ENCODE measurements around the gene TMTC4. TPM values are rescaled to one million over a fixed set of nuclear protein-coding genes. Genes with fewer than 3 reads are reported as not detected.

TMTC4 gene
- total RNA-seq, 4 donors from 2014 or later: 6.5 to 10.6 (median 7.7) TPM

DNA sequence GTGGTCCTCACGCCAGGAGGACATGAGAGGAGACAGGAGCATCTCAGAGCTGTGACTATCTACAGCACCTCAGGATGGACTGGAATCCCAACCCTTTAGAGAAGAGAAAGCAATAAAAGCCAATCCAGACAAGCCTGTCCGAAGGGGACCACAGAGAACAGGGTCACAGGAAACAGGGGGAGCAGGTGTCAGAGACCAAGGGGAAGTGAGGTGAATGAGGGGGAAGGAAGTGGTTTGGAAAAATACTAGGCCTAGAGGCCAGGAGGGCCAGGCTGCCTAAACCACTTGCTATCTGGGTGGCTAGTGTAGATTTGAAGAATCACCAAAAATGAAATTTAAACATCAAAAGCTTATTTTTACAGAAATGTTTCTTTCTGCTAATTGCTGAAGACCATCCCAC, 16.2 kb downstream of the TMTC4 start:
- in situ Hi-C loops (cut with MboI; ENCODE audit: low sequenced_read_pairs in 4 of 4) (no loop called here), intact Hi-C loops (cut with DNase I; ENCODE audit: low total_unique reads) (no loop called here)
- Histone ChIP-seq H3K27ac (no peak overlapping the region), H3K4me1 (no peaks in the 10 kb centered on the region), H3K9me3 (no peaks in the 10 kb centered on the region), H3K4me3 (no peak overlapping the region), H3K27me3 (no peaks in the 10 kb centered on the region), H3K36me3 (peaks cover 0 to 23% of the 10 kb centered on the region in 2 donors)
- ATAC-seq (no peak), DNase-seq (no peak)
- TF ChIP-seq, protein P1, sequence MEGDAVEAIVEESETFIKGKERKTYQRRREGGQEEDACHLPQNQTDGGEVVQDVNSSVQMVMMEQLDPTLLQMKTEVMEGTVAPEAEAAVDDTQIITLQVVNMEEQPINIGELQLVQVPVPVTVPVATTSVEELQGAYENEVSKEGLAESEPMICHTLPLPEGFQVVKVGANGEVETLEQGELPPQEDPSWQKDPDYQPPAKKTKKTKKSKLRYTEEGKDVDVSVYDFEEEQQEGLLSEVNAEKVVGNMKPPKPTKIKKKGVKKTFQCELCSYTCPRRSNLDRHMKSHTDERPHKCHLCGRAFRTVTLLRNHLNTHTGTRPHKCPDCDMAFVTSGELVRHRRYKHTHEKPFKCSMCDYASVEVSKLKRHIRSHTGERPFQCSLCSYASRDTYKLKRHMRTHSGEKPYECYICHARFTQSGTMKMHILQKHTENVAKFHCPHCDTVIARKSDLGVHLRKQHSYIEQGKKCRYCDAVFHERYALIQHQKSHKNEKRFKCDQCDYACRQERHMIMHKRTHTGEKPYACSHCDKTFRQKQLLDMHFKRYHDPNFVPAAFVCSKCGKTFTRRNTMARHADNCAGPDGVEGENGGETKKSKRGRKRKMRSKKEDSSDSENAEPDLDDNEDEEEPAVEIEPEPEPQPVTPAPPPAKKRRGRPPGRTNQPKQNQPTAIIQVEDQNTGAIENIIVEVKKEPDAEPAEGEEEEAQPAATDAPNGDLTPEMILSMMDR (IDR thresholded peaks at IDR 0.05 in 4 of 5, conservative IDR thresholded peaks at IDR 0.05 in 1 of 5): no peak
- no peak for TF ChIP-seq POLR2A (IDR thresholded peaks at IDR 0.05)

- intact Hi-C loops (cut with DNase I; ENCODE audit: low total_unique reads) (no loop called here), in situ Hi-C loops (cut with MboI; ENCODE audit: low sequenced_read_pairs in 4 of 4) (no loop called here)
- DNase-seq: no peak
- TF ChIP-seq, protein P1 (IDR thresholded peaks at IDR 0.05 in 4 of 5, conservative IDR thresholded peaks at IDR 0.05 in 1 of 5): no peak
- TF ChIP-seq POLR2A (IDR thresholded peaks at IDR 0.05): no peak
- Histone ChIP-seq H3K4me3 (no peak overlapping the region), H3K27me3 (no peaks in the 10 kb centered on the region), H3K36me3 (peaks cover 0 to 18% of the 10 kb centered on the region in 2 donors), H3K27ac (no peak overlapping the region), H3K4me1 (no peaks in the 10 kb centered on the region), H3K9me3 (no peaks in the 10 kb centered on the region)
- no peak for ATAC-seq
These were observed 16.7 kb downstream of the TMTC4 start for GRCh38 chr13:100657881-100658315.

DNA sequence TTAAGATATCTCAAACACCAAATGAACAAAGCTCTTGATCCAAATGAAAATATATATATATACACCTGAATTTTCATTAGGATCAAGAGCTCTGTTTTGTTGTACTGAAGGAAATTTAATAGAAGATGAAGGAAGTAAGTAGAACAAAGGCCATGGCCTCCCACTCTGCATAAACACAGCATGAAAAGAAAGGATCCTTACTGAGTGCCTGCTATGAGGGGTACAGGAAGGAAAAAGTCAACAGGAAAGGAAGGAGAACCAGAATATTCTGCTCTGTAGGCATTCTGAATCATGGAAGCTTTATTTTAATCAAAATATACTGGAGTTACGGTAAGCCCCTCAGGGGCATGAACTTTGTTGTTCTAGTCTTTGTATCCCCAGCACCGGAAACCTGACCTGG, 22.1 kb downstream of the TMTC4 start:
- H3K27ac ChIP-seq: no peak overlapping the region
- peaks cover 0 to 10% of the 10 kb centered on the region in 2 donors for H3K36me3 ChIP-seq
- in situ Hi-C loops (cut with MboI; ENCODE audit: low sequenced_read_pairs in 4 of 4) (no loop called here), intact Hi-C loops (cut with DNase I; ENCODE audit: low total_unique reads) (no loop called here)
- H3K4me1 ChIP-seq: peaks cover 0 to 8% of the 10 kb centered on the region in 2 donors
- TF ChIP-seq POLR2A (IDR thresholded peaks at IDR 0.05): no peak
- TF ChIP-seq, protein P1 (IDR thresholded peaks at IDR 0.05 in 4 of 5, conservative IDR thresholded peaks at IDR 0.05 in 1 of 5): no peak
- ATAC-seq (no peak), DNase-seq (no peak)
- no peak overlapping the region for H3K4me3 ChIP-seq
- H3K27me3 ChIP-seq: no peaks in the 10 kb centered on the region
- no peaks in the 10 kb centered on the region for H3K9me3 ChIP-seq

DNA sequence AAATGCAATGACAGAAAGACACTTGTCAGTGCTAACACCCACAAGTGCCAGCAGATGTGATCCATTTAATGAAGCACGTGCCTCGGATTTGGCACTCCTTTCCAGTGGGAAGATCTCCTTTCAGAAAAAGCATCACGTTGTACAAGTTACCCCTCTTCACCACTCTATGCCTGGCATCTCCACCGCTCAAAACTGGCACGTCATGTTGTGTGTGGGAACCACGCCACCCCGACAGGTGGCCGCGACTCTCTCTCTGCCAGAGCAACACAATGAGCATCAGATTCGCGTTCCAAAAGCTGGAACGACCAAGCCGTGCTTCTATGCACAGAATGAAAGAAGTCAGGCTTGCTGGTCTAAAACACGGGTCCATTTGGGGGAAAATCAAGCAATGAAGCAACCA, 24.3 kb downstream of the TMTC4 start:
- in situ Hi-C loops (cut with MboI; ENCODE audit: low sequenced_read_pairs in 4 of 4) (no loop called here), intact Hi-C loops (cut with DNase I; ENCODE audit: low total_unique reads) (no loop called here)
- no peak for TF ChIP-seq POLR2A (IDR thresholded peaks at IDR 0.05)
- TF ChIP-seq, protein P1 (IDR thresholded peaks at IDR 0.05 in 4 of 5, conservative IDR thresholded peaks at IDR 0.05 in 1 of 5): no peak
- peak overlapping the region in 1 of 4 donors; percentile 37 for H3K4me3 ChIP-seq
- H3K4me1 ChIP-seq: peaks cover 0 to 8% of the 10 kb centered on the region in 2 donors
- H3K27ac ChIP-seq: no peak overlapping the region
- H3K9me3 ChIP-seq: no peaks in the 10 kb centered on the region
- no peaks in the 10 kb centered on the region for H3K27me3 ChIP-seq
- peak in 1 of 2 donors; percentile 48 for DNase-seq
- ATAC-seq: peak; percentile 45 to 73
- no peaks in the 10 kb centered on the region for H3K36me3 ChIP-seq

DNA sequence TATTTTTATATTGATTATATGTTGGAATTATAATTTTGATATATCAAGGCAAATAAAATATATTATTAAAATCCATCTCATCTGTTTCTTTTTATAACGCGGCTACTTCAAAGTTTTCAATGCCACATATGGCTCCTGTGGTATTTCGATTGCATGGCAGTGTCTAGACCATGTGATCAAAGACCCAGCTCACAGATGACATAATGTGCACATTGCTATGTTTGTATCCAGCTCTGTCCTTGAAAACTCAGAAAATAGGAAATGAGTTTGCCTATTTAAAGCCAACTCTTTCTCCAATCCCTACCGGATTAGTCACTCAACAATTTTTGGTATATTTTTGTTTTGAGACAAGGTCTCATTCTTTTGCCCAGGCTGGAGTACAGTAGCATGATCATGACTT, 26.2 kb downstream of the TMTC4 start:
- peaks cover 0 to 8% of the 10 kb centered on the region in 2 donors for H3K4me1 ChIP-seq
- intact Hi-C loops (cut with DNase I; ENCODE audit: low total_unique reads): no loop called here
- H3K27ac ChIP-seq: no peak overlapping the region
- H3K4me3 ChIP-seq: no peak overlapping the region
- ATAC-seq (no peak), DNase-seq (no peak)
- TF ChIP-seq, protein P1 (IDR thresholded peaks at IDR 0.05 in 4 of 5, conservative IDR thresholded peaks at IDR 0.05 in 1 of 5): no peak
- TF ChIP-seq POLR2A (IDR thresholded peaks at IDR 0.05): no peak
- no peaks in the 10 kb centered on the region for H3K9me3 ChIP-seq
- no peaks in the 10 kb centered on the region for H3K36me3 ChIP-seq
- H3K27me3 ChIP-seq: no peaks in the 10 kb centered on the region
- in situ Hi-C loops (cut with MboI; ENCODE audit: low sequenced_read_pairs in 4 of 4): no loop called here

Measured in gastrocnemius medialis (tissue), 4 donors.